IMR-90 (cell line): ENCODE results near the gene RRP1. TPM values are rescaled to one million over a fixed set of nuclear protein-coding genes. Genes with fewer than 3 reads are reported as not detected.

Experiments used
- ATAC-seq: fragments of 200-7000 bp; cut with Tn5 transposase; 2 replicates; pipeline ENCODE4 v1.9.1; 2020; ENCODE audit warnings: low read depth, mild to moderate bottlenecking, moderate library complexity
- BruUV-seq: library from RNA; stranded (reverse); fragments of 400-500 nt; replicated peaks from 2 replicates; lab custom pipeline; 2021; lab: Mats Ljungman, UMichigan
- CTCF ChIA-PET: fragments of 300-600 bp; formaldehyde crosslinking; extraction: SDS; loops from one replicate; lab custom pipeline; 2021; ENCODE audit warnings: antibody characterized with exemption; lab: Yijun Ruan, JAX
- POLR2A ChIA-PET: fragments of 300-600 bp; sonication (Branson Sonifier 250); formaldehyde crosslinking; loops from one replicate; lab custom pipeline; 2022; ENCODE audit warnings: antibody characterized with exemption; ENCODE audit not compliant: unreplicated experiment; lab: Charles Lee
- DNase-seq: peaks from one replicate; pipeline ENCODE4 v3.0.0; 2013
- H2AFZ ChIP-seq: replicated peaks from 2 replicates; pipeline ENCODE3; 2013; ENCODE audit warnings: low read length, mild to moderate bottlenecking; ENCODE audit not compliant: poor library complexity
- H2AK5ac ChIP-seq: 2 replicates; pipeline ENCODE4 v1.6.1; 2013; ENCODE audit warnings: low read depth, low read length, inconsistent platforms
- H2AK9ac ChIP-seq: replicated peaks from 2 replicates; pipeline ENCODE3; 2013; ENCODE audit warnings: mild to moderate bottlenecking, low read depth, low read length, moderate library complexity; ENCODE audit not compliant: poor library complexity
- H2BK120ac ChIP-seq: 2 replicates; pipeline ENCODE4 v1.6.1; 2013; ENCODE audit warnings: low read depth, low read length, inconsistent platforms
- H2BK15ac ChIP-seq: 3 replicates; pipeline ENCODE4 v1.6.1; 2013; ENCODE audit warnings: low read depth, low read length, inconsistent platforms
- H2BK20ac ChIP-seq: 2 replicates; pipeline ENCODE4 v1.6.1; 2013; ENCODE audit warnings: low read depth, mild to moderate bottlenecking, inconsistent platforms, low read length, moderate library complexity
- H2BK5ac ChIP-seq: 2 replicates; pipeline ENCODE4 v1.6.1; 2013; ENCODE audit warnings: mild to moderate bottlenecking, low read depth, low read length, inconsistent platforms; ENCODE audit not compliant: poor library complexity, severe bottlenecking
- H3K14ac ChIP-seq: replicated peaks from 2 replicates; pipeline ENCODE4 v1.6.1; 2013; ENCODE audit warnings: low read depth, low read length, inconsistent platforms
- H3K18ac ChIP-seq: 2 replicates; pipeline ENCODE4 v1.6.1; 2013; ENCODE audit warnings: low read depth, low read length, control low read depth
- H3K23ac ChIP-seq: 2 replicates; pipeline ENCODE4 v1.6.1; 2013; ENCODE audit warnings: low read depth, low read length, inconsistent platforms
- H3K27ac ChIP-seq: 2 replicates; pipeline ENCODE4 v1.5.1; 2013; ENCODE audit warnings: mild to moderate bottlenecking, control low read depth, low read length; ENCODE audit not compliant: insufficient read depth
- H3K27me3 ChIP-seq: 2 replicates; pipeline ENCODE4 v1.6.1; 2013; ENCODE audit warnings: low read length; ENCODE audit not compliant: control insufficient read depth, insufficient read depth
- H3K36me3 ChIP-seq: 2 replicates; pipeline ENCODE4 v1.6.1; 2013; ENCODE audit warnings: low read length, mixed read lengths; ENCODE audit not compliant: control insufficient read depth, insufficient read depth
- H3K4ac ChIP-seq: 2 replicates; pipeline ENCODE4 v1.6.1; 2013; ENCODE audit warnings: low read depth, low read length, inconsistent platforms
- H3K4me1 ChIP-seq: 2 replicates; pipeline ENCODE4 v1.6.1; 2013; ENCODE audit warnings: low read length, mixed read lengths; ENCODE audit not compliant: control insufficient read depth, insufficient read depth
- H3K4me2 ChIP-seq: 2 replicates; pipeline ENCODE4 v1.6.1; 2013; ENCODE audit warnings: low read depth, mild to moderate bottlenecking, control low read depth, low read length, moderate library complexity
- H3K4me3 ChIP-seq: 2 replicates; pipeline ENCODE4 v1.5.1; 2013; ENCODE audit warnings: low read depth, mild to moderate bottlenecking, control low read depth, low read length, moderate library complexity; ENCODE audit not compliant: insufficient read depth
- H3K56ac ChIP-seq: 2 replicates; pipeline ENCODE4 v1.6.1; 2013; ENCODE audit warnings: low read length, inconsistent platforms; ENCODE audit not compliant: insufficient read depth; ENCODE audit errors: extremely low read depth
- H3K79me1 ChIP-seq, 2 experiments: 2 replicates each; pipeline ENCODE4 v1.6.1; 2013; ENCODE audit warnings: low read length in 2 of 2, inconsistent platforms in 1 of 2, low read depth in 1 of 2
- H3K9ac ChIP-seq: 2 replicates; pipeline ENCODE4 v1.6.1; 2013; ENCODE audit warnings: low read depth, low read length, control low read depth
- H3K9me1 ChIP-seq: 2 replicates; pipeline ENCODE4 v1.6.1; 2013; ENCODE audit warnings: low read length, inconsistent platforms; ENCODE audit not compliant: insufficient read depth
- H3K9me3 ChIP-seq: 2 replicates; pipeline ENCODE4 v1.6.1; 2013; ENCODE audit warnings: low read length; ENCODE audit not compliant: control insufficient read depth, insufficient read depth
- H4K20me1 ChIP-seq: 2 replicates; pipeline ENCODE4 v1.6.1; 2013; ENCODE audit warnings: low read length, inconsistent platforms; ENCODE audit not compliant: insufficient read depth
- H4K5ac ChIP-seq: 2 replicates; pipeline ENCODE4 v1.6.1; 2013; ENCODE audit warnings: mild to moderate bottlenecking, low read depth, low read length, control low read depth
- H4K8ac ChIP-seq, 2 experiments: 2 replicates each; pipeline ENCODE4 v1.6.1; 2013; ENCODE audit warnings: low read depth in 2 of 2, low read length in 2 of 2, control low read depth in 1 of 2, inconsistent platforms in 1 of 2
- H4K91ac ChIP-seq: 2 replicates; pipeline ENCODE4 v1.6.1; 2013; ENCODE audit warnings: low read depth, low read length, inconsistent platforms; ENCODE audit not compliant: insufficient read depth
- BHLHE40 ChIP-seq: fragments of 150-350 bp; IDR thresholded peaks from 2 replicates; pipeline ENCODE4 v1.6.1; 2016; ENCODE audit warnings: mild to moderate bottlenecking, low read depth, low read length
- CEBPB ChIP-seq: IDR thresholded peaks from 2 replicates; pipeline ENCODE4 v1.6.1; 2012; ENCODE audit warnings: low read depth, low read length, improper control_type of control experiment
- CHD1 ChIP-seq: IDR thresholded peaks from 2 replicates; pipeline ENCODE4 v1.6.1; 2012; ENCODE audit warnings: low read depth, low read length, improper control_type of control experiment
- CTCF ChIP-seq: conservative IDR thresholded peaks from 2 replicates; pipeline ENCODE4 v1.5.1; 2012; ENCODE audit warnings: mild to moderate bottlenecking, low read depth, low read length, improper control_type of control experiment
- ELK1 ChIP-seq: fragments of 150-350 bp; IDR thresholded peaks from 2 replicates; pipeline ENCODE4 v1.6.1; 2016; ENCODE audit warnings: low read depth, mild to moderate bottlenecking, low read length, moderate library complexity, borderline replicate concordance
- FOS ChIP-seq: fragments of 150-350 bp; IDR thresholded peaks from 2 replicates; pipeline ENCODE4 v1.6.1; 2016; ENCODE audit warnings: low read depth, low read length
- MAFK ChIP-seq: IDR thresholded peaks from 2 replicates; pipeline ENCODE4 v1.6.1; 2012; ENCODE audit warnings: low read depth, low read length, improper control_type of control experiment
- MAZ ChIP-seq: IDR thresholded peaks from 2 replicates; pipeline ENCODE4 v1.6.1; 2012; ENCODE audit warnings: low read depth, mild to moderate bottlenecking, low read length, improper control_type of control experiment, moderate library complexity, borderline replicate concordance
- MXI1 ChIP-seq: IDR thresholded peaks from 2 replicates; pipeline ENCODE4 v1.6.1; 2012; ENCODE audit warnings: low read depth, mild to moderate bottlenecking, low read length, moderate library complexity, borderline replicate concordance
- NFE2L2 ChIP-seq: fragments of 150-350 bp; IDR thresholded peaks from 2 replicates; pipeline ENCODE4 v1.6.1; 2016; ENCODE audit warnings: low read depth, mild to moderate bottlenecking, low read length
- POLR2A ChIP-seq: IDR thresholded peaks from 2 replicates; pipeline ENCODE4 v1.6.1; 2012; ENCODE audit warnings: mild to moderate bottlenecking, low read depth, low read length
- RAD21 ChIP-seq: IDR thresholded peaks from 2 replicates; pipeline ENCODE4 v1.6.1; 2012; ENCODE audit warnings: low read length, improper control_type of control experiment
- RCOR1 ChIP-seq: IDR thresholded peaks from 2 replicates; pipeline ENCODE4 v1.6.1; 2012; ENCODE audit warnings: mild to moderate bottlenecking, low read length, improper control_type of control experiment; ENCODE audit not compliant: insufficient replicate concordance
- RFX5 ChIP-seq: IDR thresholded peaks from 2 replicates; pipeline ENCODE4 v1.8.0; 2012; ENCODE audit warnings: low read depth, mild to moderate bottlenecking, low read length, moderate library complexity
- SMC3 ChIP-seq: fragments of 150-350 bp; IDR thresholded peaks from 2 replicates; pipeline ENCODE4 v1.6.1; 2016; ENCODE audit warnings: low read depth, mild to moderate bottlenecking, antibody characterized with exemption, low read length, moderate library complexity
- USF2 ChIP-seq: fragments of 150-350 bp; IDR thresholded peaks from 2 replicates; pipeline ENCODE4 v1.6.1; 2017; ENCODE audit warnings: mild to moderate bottlenecking, antibody characterized with exemption, low read length, low read depth
- WGBS, 2 experiments: methylation state at CpG; one replicate each; pipeline versions ENCODE4 v1.1.5 to v1.1.7; 2013; ENCODE audit warnings: missing lambda C conversion rate in 2 of 2; ENCODE audit not compliant: insufficient read length in 1 of 2; ENCODE audit errors: extremely low coverage in 2 of 2; 5-methylcytosine and 5-hydroxymethylcytosine counted together
- dilution Hi-C: fragments of 300-500 bp; cut with HindIII; formaldehyde crosslinking; loops from one replicate; pipeline ENCODE4 v1.14.3; 2018; ENCODE audit warnings: low sequenced_read_pairs; ENCODE audit not compliant: unreplicated experiment
- in situ Hi-C: fragments of 300-500 bp; cut with MboI; formaldehyde crosslinking; loops from 3 replicates; pipeline ENCODE4 v1.14.3; 2019; ENCODE audit warnings: low sequenced_read_pairs, inconsistent platforms, mixed read lengths
- intact Hi-C: fragments of 100-400 bp; cut with micrococcal nuclease; formaldehyde crosslinking; loops from 2 replicates; pipeline ENCODE4 v1.10.0; 2022
- polyA plus RNA-seq, 3 experiments: library from polyadenylated mRNA; depleted of rRNA; stranded (reverse); fragments of >200 nt; gene quantifications; 2 replicates each; pipeline ENCODE4 v1.2.3, GENCODE V29; 2012; ENCODE audit warnings: low replicate concordance in 1 of 3
- total RNA-seq: library from RNA; depleted of rRNA; stranded (reverse); fragments of >200 nt; gene quantifications from 2 replicates; pipeline ENCODE4 v1.2.3, GENCODE V29; 2012

Gene RRP1
- total and polyA plus RNA-seq, 2 of the 4 experiments (the other 2 are of a cell fraction), result 20.2 to 23.3 TPM

- no peak for ATAC-seq
- in situ Hi-C loops, result no loop called here
- intact Hi-C loops, result no loop called here
- Histone ChIP-seq H3K79me1 (no peaks in the 10 kb centered on the region), H3K27me3 (no peaks in the 10 kb centered on the region; the same call in 1 of the 2 replicates), H3K27ac (no peak overlapping the region), H2BK5ac (no peak overlapping the region), H3K9me1 (no peaks in the 10 kb centered on the region), H3K18ac (no peak overlapping the region), H3K9ac (no peak overlapping the region), H2BK20ac (no peak overlapping the region), H2BK15ac (no peak overlapping the region), H3K4me3 (no peak overlapping the region), H3K36me3 (no peaks in the 10 kb centered on the region), H3K4ac (no peak overlapping the region), H2BK120ac (no peak overlapping the region), H2AK5ac (no peak overlapping the region), H3K4me2 (no peak overlapping the region), H4K8ac (no peak overlapping the region), H3K9me3 (peaks cover 10% of the 10 kb centered on the region), H4K5ac (no peak overlapping the region), H3K23ac (no peak overlapping the region), H4K20me1 (0 out of 2 replicates have a peak, but pooled peaks cover 1% of the 10 kb centered on the region), H3K56ac (no peak overlapping the region), H4K91ac (no peak overlapping the region), H3K4me1 (no peaks in the 10 kb centered on the region; the same call in 1 of the 2 replicates), H2AFZ (no peak overlapping the region), H3K14ac (no peak overlapping the region), H2AK9ac (no peak overlapping the region)
- WGBS, 2 experiments, result 98% methylated on average over 9 of the region's 15 CpGs; no CpG with 5 or more reads in 1 of the 2 experiments
- ChIA-PET POLR2A (no interaction called here), CTCF (no interaction called here)
- no peak for DNase-seq
- TF ChIP-seq SMC3 (no peak), CTCF (no peak), RAD21 (no peak), MAFK (no peak), MAZ (no peak), RFX5 (no peak), USF2 (no peak), ELK1 (no peak), RCOR1 (no peak), NFE2L2 (no peak), CHD1 (no peak), MXI1 (no peak), CEBPB (no peak), BHLHE40 (no peak), FOS (no peak), POLR2A (no peak)
- dilution Hi-C loops, result no loop called here
- no TSS peak for BruUV-seq
Measured at GRCh38 chr21:43815991-43816390, 26.6 kb downstream of the RRP1 start.
